Keratinocyte (primary cell): Measurements from ENCODE around the gene KCNK18. TPM values are rescaled to one million over a fixed set of nuclear protein-coding genes. Genes with fewer than 3 reads are reported as not detected.

Experiments used
- DNase-seq: peaks from one replicate; pipeline ENCODE4 v3.0.0-alpha.2; 2011; ENCODE audit warnings: low read depth, missing footprints, low spot score
- FAIRE-seq: peaks from 2 replicates; lab custom pipeline; 2011; peaks lifted over from hg19 to GRCh38; lab: Jason Lieb, UNC
- H2AFZ ChIP-seq: 2 replicates; pipeline ENCODE4 v1.6.0; 2012; ENCODE audit warnings: low read length, control low read depth, inconsistent platforms; ENCODE audit not compliant: control insufficient read depth
- H3K27ac ChIP-seq: 2 replicates; pipeline ENCODE4 v1.5.1; 2011; ENCODE audit warnings: low read length; ENCODE audit not compliant: control insufficient read depth, insufficient read depth
- H3K27me3 ChIP-seq: 3 replicates; pipeline ENCODE4 v1.6.0; 2011; ENCODE audit warnings: low read length; ENCODE audit not compliant: control insufficient read depth, insufficient read depth; ENCODE audit errors: extremely low read depth
- H3K36me3 ChIP-seq, 2 experiments: 2 replicates in 1 of 2; 3 replicates in 1 of 2; pipeline ENCODE4 v1.5.1; 2011; ENCODE audit warnings: low read length in 2 of 2, mild to moderate bottlenecking in 1 of 2; ENCODE audit not compliant: control insufficient read depth in 2 of 2, insufficient read depth in 2 of 2; ENCODE audit errors: extremely low read depth in 1 of 2
- H3K4me1 ChIP-seq: 3 replicates; pipeline ENCODE4 v1.5.1; 2011; ENCODE audit warnings: low read length; ENCODE audit not compliant: control insufficient read depth, insufficient read depth; ENCODE audit errors: extremely low read depth
- H3K4me2 ChIP-seq: 3 replicates; pipeline ENCODE4 v1.6.0; 2011; ENCODE audit warnings: low read depth, low read length; ENCODE audit not compliant: control insufficient read depth, insufficient read depth; ENCODE audit errors: extremely low read depth
- H3K4me3 ChIP-seq, 3 experiments: fragments of 200-600 bp in 1 of 3; sonication (generic) in 1 of 3; 2 replicates in 2 of 3; 3 replicates in 1 of 3; pipeline ENCODE4 v1.5.1; 2011 to 2016; ENCODE audit warnings: low read length in 3 of 3, mild to moderate bottlenecking in 3 of 3, control low read depth in 2 of 3, inconsistent platforms in 1 of 3, low read depth in 1 of 3, mixed read lengths in 1 of 3, mixed run types in 1 of 3, moderate library complexity in 1 of 3; ENCODE audit not compliant: control insufficient read depth in 2 of 3, insufficient read depth in 2 of 3; ENCODE audit errors: extremely low read depth in 1 of 3
- H3K79me2 ChIP-seq: 2 replicates; pipeline ENCODE4 v1.6.0; 2012; ENCODE audit warnings: low read length; ENCODE audit not compliant: control insufficient read depth, insufficient read depth
- H3K9ac ChIP-seq: 3 replicates; pipeline ENCODE4 v1.6.0; 2011; ENCODE audit warnings: low read length; ENCODE audit not compliant: control insufficient read depth, insufficient read depth; ENCODE audit errors: extremely low read depth
- H3K9me1 ChIP-seq: 3 replicates; pipeline ENCODE4 v1.6.0; 2011; ENCODE audit warnings: low read length; ENCODE audit not compliant: control insufficient read depth, insufficient read depth; ENCODE audit errors: extremely low read depth
- H3K9me3 ChIP-seq: 2 replicates; pipeline ENCODE4 v1.5.1; 2012; ENCODE audit warnings: low read depth, low read length; ENCODE audit not compliant: control insufficient read depth
- H4K20me1 ChIP-seq: 3 replicates; pipeline ENCODE4 v1.6.0; 2011; ENCODE audit warnings: low read length; ENCODE audit not compliant: control insufficient read depth, insufficient read depth; ENCODE audit errors: extremely low read depth
- EZH2 ChIP-seq: IDR thresholded peaks from one replicate; pipeline ENCODE4 v1.6.1; 2012; ENCODE audit warnings: inconsistent platforms, mild to moderate bottlenecking, low read length, moderate library complexity
- dilution Hi-C: fragments of 300-500 bp; cut with MboI; formaldehyde crosslinking; loops from one replicate; pipeline ENCODE4 v1.7.0; 2020; ENCODE audit warnings: low sequenced_read_pairs; ENCODE audit not compliant: extremely low pct_ligation_motif_present
- polyA plus RNA-seq, 5 experiments: library from polyadenylated mRNA; depleted of rRNA in 3 of 5; stranded (reverse) in 3 of 5; stranded (forward) in 1 of 5; unstranded in 1 of 5; fragments of >200 nt; gene quantifications; 1 replicate in 1 of 5; 2 replicates in 3 of 5; 3 replicates in 1 of 5; pipeline versions ENCODE4 v1.2.1 to v1.2.3, GENCODE V29; 2011 to 2012; ENCODE audit warnings: missing spikeins in 2 of 5, low read depth in 1 of 5, low replicate concordance in 1 of 5
- TF ChIP-seq, protein P1 (sequence below), 3 experiments: IDR thresholded peaks in 1 of 3; conservative IDR thresholded peaks in 1 of 3; optimal IDR thresholded peaks in 1 of 3; 2 replicates in 2 of 3; 3 replicates in 1 of 3; pipeline versions ENCODE3 to v1.5.1; 2011; ENCODE audit warnings: low read length in 3 of 3, mild to moderate bottlenecking in 3 of 3, moderate library complexity in 2 of 3, control low read depth in 1 of 3, inconsistent platforms in 1 of 3; ENCODE audit not compliant: insufficient read depth in 2 of 3; ENCODE audit errors: extremely low read depth in 1 of 3

KCNK18 gene
- polyA plus RNA-seq, 1 donor (not counting 4 experiments of a cell fraction or from before 2014, with no cell fraction given) = not detected

DNA sequence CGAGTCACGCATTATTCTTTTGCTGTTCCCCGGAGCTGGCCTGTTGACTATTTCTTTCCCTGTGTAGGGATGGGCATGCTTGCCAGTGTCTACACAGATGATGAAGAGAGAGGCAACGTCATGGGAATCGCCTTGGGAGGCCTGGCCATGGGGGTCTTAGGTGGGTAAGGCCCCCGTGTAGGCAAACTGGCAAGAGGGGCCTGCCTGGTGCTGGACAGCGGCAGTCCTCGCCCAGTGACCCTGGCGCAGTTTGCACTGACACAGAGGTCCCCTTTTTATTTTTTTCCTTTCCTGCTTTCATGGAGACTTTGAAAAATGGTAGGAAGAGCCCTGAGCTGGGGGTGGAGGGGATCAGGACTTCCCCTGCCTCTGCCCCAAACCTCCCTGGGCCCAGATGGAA lies 57.0 kb downstream of the KCNK18 start:
- Histone ChIP-seq H3K9me1 (no peaks in the 10 kb centered on the region), H3K36me3 (no peaks in the 10 kb centered on the region), H3K27ac (no peak overlapping the region), H4K20me1 (no peaks in the 10 kb centered on the region), H3K79me2 (no peaks in the 10 kb centered on the region), H3K9ac (no peak overlapping the region), H3K4me2 (no peak overlapping the region), H2AFZ (no peak overlapping the region), H3K27me3 (peaks cover 18% of the 10 kb centered on the region), H3K9me3 (no peaks in the 10 kb centered on the region), H3K4me3 (no peak overlapping the region), H3K4me1 (no peaks in the 10 kb centered on the region)
- DNase-seq (no peak), FAIRE-seq (no peak)
- TF ChIP-seq, protein P1, sequence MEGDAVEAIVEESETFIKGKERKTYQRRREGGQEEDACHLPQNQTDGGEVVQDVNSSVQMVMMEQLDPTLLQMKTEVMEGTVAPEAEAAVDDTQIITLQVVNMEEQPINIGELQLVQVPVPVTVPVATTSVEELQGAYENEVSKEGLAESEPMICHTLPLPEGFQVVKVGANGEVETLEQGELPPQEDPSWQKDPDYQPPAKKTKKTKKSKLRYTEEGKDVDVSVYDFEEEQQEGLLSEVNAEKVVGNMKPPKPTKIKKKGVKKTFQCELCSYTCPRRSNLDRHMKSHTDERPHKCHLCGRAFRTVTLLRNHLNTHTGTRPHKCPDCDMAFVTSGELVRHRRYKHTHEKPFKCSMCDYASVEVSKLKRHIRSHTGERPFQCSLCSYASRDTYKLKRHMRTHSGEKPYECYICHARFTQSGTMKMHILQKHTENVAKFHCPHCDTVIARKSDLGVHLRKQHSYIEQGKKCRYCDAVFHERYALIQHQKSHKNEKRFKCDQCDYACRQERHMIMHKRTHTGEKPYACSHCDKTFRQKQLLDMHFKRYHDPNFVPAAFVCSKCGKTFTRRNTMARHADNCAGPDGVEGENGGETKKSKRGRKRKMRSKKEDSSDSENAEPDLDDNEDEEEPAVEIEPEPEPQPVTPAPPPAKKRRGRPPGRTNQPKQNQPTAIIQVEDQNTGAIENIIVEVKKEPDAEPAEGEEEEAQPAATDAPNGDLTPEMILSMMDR (optimal IDR thresholded peaks at IDR 0.05 in 1 of 3, IDR thresholded peaks at IDR 0.05 in 1 of 3, conservative IDR thresholded peaks at IDR 0.05 in 1 of 3; ENCODE audit: extremely low read depth in 1 of 3, insufficient read depth in 2 of 3, low read length in 3 of 3) = no peak
- dilution Hi-C loops = no loop called here

GRCh38 chr10:117254774-117255735 lies 57.8 kb downstream of the KCNK18 start:
- no peak for TF ChIP-seq EZH2
- TF ChIP-seq, protein P1 (optimal IDR thresholded peaks at IDR 0.05 in 1 of 3, IDR thresholded peaks at IDR 0.05 in 1 of 3, conservative IDR thresholded peaks at IDR 0.05 in 1 of 3; ENCODE audit: extremely low read depth in 1 of 3, insufficient read depth in 2 of 3, low read length in 3 of 3) = no peak
- Histone ChIP-seq H3K79me2 (no peaks in the 10 kb centered on the region), H3K27me3 (peaks cover 14% of the 10 kb centered on the region), H3K9ac (no peak overlapping the region), H3K4me1 (no peaks in the 10 kb centered on the region), H3K36me3 (no peaks in the 10 kb centered on the region), H3K9me1 (no peaks in the 10 kb centered on the region), H3K4me2 (no peak overlapping the region), H4K20me1 (no peaks in the 10 kb centered on the region), H3K4me3 (no peak overlapping the region), H3K27ac (no peak overlapping the region), H2AFZ (no peak overlapping the region), H3K9me3 (no peaks in the 10 kb centered on the region)
- dilution Hi-C loops = no loop called here
- FAIRE-seq = no peak
- no peak for DNase-seq
